ENCODE data around the gene RINL. TPM values are rescaled to one million over a fixed set of nuclear protein-coding genes. Genes with fewer than 3 reads are reported as not detected.

The RINL gene
- total and polyA plus RNA-seq, 2 donors from 2014 or later: 9.5 to 13.0 TPM

DNA sequence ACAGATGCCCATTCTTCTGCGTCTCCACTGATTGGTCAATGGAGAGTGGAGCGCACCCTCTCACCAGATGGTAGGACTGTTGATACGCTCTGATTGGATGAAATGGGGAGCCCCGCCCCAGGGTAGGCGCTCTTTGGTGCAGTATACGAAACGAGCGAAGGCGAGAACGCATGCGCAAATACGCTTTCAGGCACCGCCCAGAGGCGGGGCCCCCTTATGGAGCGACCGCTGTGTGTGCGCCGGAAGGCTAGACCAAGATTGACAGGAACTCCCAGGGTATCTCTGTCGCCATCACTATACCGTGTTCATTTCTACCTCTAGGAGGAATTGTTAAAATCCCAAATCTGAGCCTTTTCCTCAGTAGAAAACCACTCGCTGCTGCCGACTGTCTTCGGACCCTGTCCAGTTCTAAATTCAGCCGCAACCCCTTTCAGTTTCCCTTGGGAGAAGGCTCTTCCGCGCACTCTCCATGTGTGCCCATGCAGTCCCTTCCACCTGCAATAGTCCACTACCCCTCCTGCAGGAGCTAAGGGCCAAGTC, 27.6 kb downstream of the RINL start:
- peak overlapping the region; percentile 85 to 97 (median 93) for H3K9ac ChIP-seq (ENCODE audit: low read length in 3 of 3)
- intact Hi-C loops (cut with DNase I): no loop called here
- DNase-seq: peak in 3 of 5 donors; percentile 100
- no peaks in the 10 kb centered on the region for H3K27me3 ChIP-seq (ENCODE audit: control insufficient read depth, insufficient read depth, low read length)
- no peaks in the 10 kb centered on the region for H3K9me3 ChIP-seq (ENCODE audit: control insufficient read depth in 2 of 3, insufficient read depth in 1 of 3, low read length in 3 of 3)
- TF ChIP-seq, protein P1, sequence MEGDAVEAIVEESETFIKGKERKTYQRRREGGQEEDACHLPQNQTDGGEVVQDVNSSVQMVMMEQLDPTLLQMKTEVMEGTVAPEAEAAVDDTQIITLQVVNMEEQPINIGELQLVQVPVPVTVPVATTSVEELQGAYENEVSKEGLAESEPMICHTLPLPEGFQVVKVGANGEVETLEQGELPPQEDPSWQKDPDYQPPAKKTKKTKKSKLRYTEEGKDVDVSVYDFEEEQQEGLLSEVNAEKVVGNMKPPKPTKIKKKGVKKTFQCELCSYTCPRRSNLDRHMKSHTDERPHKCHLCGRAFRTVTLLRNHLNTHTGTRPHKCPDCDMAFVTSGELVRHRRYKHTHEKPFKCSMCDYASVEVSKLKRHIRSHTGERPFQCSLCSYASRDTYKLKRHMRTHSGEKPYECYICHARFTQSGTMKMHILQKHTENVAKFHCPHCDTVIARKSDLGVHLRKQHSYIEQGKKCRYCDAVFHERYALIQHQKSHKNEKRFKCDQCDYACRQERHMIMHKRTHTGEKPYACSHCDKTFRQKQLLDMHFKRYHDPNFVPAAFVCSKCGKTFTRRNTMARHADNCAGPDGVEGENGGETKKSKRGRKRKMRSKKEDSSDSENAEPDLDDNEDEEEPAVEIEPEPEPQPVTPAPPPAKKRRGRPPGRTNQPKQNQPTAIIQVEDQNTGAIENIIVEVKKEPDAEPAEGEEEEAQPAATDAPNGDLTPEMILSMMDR (IDR thresholded peaks at IDR 0.05; ENCODE audit: borderline replicate concordance, extremely low read depth, insufficient read depth): no peak
- peak overlapping the region; percentile 83 to 96 (median 83) for H3K4me3 ChIP-seq (ENCODE audit: low read length in 3 of 3)
- H3K36me3 ChIP-seq (ENCODE audit: control insufficient read depth in 2 of 3, insufficient read depth in 3 of 3, low read length in 3 of 3): peaks cover 8 to 22% (median 20%) of the 10 kb centered on the region in 3 donors
- H3K4me1 ChIP-seq (ENCODE audit: control insufficient read depth in 2 of 3, insufficient read depth in 2 of 3, low read depth in 1 of 3, low read length in 3 of 3): peaks cover 0 to 31% (median 15%) of the 10 kb centered on the region in 3 donors
- H3K27ac ChIP-seq (ENCODE audit: low read depth in 2 of 2, low read length in 2 of 2): peak overlapping the region; percentile 99
- FAIRE-seq: no peak

- intact Hi-C loops (cut with DNase I): no loop called here
- Histone ChIP-seq H3K27me3 (ENCODE audit: control insufficient read depth, insufficient read depth, low read length) (no peaks in the 10 kb centered on the region), H3K4me3 (ENCODE audit: low read length in 3 of 3) (peak within 1 kb of the TSS; percentile 83 to 96 (median 89)), H3K9me3 (ENCODE audit: control insufficient read depth in 2 of 3, insufficient read depth in 1 of 3, low read length in 3 of 3) (no peaks in the 10 kb centered on the region), H3K4me1 (ENCODE audit: control insufficient read depth in 2 of 3, insufficient read depth in 2 of 3, low read depth in 1 of 3, low read length in 3 of 3) (peaks cover 0 to 31% (median 15%) of the 10 kb centered on the region in 3 donors), H3K36me3 (ENCODE audit: control insufficient read depth in 2 of 3, insufficient read depth in 3 of 3, low read length in 3 of 3) (peaks cover 12 to 27% (median 24%) of the 10 kb centered on the region in 3 donors), H3K27ac (ENCODE audit: low read depth in 2 of 2, low read length in 2 of 2) (peak within 1 kb of the TSS; percentile 100), H3K9ac (ENCODE audit: low read length in 3 of 3) (peak within 1 kb of the TSS; percentile 85 to 97 (median 93))
- peak in 3 of 5 donors; percentile 100 for DNase-seq
- TF ChIP-seq, protein P1 (IDR thresholded peaks at IDR 0.05; ENCODE audit: borderline replicate concordance, extremely low read depth, insufficient read depth): peak; percentile 37
- peak; percentile 99 for FAIRE-seq
Measured at GRCh38 chr19:38849860-38850435, 28.1 kb downstream of the RINL start, which contains the start of gene HNRNPL. HNRNPL (minus strand) TSS chr19:38849986; CDS start chr19:38849966, 20 bp downstream.

- Histone ChIP-seq H3K9me3 (ENCODE audit: control insufficient read depth in 2 of 3, insufficient read depth in 1 of 3, low read length in 3 of 3) (no peaks in the 10 kb centered on the region), H3K4me3 (ENCODE audit: low read length in 3 of 3) (peak overlapping the region; percentile 80 to 89 (median 82)), H3K9ac (ENCODE audit: low read length in 3 of 3) (peak overlapping the region; percentile 9 to 85 (median 72)), H3K4me1 (ENCODE audit: control insufficient read depth in 2 of 3, insufficient read depth in 2 of 3, low read depth in 1 of 3, low read length in 3 of 3) (peaks cover 0 to 31% (median 15%) of the 10 kb centered on the region in 3 donors), H3K36me3 (ENCODE audit: control insufficient read depth in 2 of 3, insufficient read depth in 3 of 3, low read length in 3 of 3) (peaks cover 14 to 34% (median 28%) of the 10 kb centered on the region in 3 donors), H3K27me3 (ENCODE audit: control insufficient read depth, insufficient read depth, low read length) (no peaks in the 10 kb centered on the region), H3K27ac (ENCODE audit: low read depth in 2 of 2, low read length in 2 of 2) (peak overlapping the region; percentile 100)
- TF ChIP-seq, protein P1 (IDR thresholded peaks at IDR 0.05; ENCODE audit: borderline replicate concordance, extremely low read depth, insufficient read depth): no peak
- FAIRE-seq (no peak), DNase-seq (peak; percentile 97 to 99 (median 98))
- intact Hi-C loops (cut with DNase I): no loop called here
Measured at GRCh38 chr19:38849147-38849859, 28.8 kb downstream of the RINL start.

Measured in kidney (tissue), 14 donors.